Measurements from ENCODE around the gene WDFY1.

The WDFY1 gene

DNA sequence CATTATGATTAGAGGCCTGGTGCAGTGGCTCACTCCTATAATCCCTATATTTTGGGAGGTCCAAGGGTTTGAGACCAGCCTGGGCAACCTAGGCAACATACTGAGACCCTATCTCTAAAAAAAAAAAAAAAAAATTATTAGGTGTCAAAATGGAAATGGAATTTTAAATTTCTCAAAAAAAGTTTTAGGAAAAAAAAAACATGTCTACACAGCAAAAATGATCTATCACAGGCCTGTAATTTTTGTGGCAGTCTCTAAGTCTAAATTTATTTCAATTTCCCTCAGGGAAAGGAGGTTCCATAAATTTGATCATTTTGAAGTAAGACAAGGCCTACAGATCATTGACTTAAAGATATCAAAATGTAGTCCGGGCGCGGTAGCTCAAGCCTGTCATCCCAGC, 28.5 kb upstream of the WDFY1 start:
- no peak for DNase-seq (ENCODE audit: low read depth)
- TF ChIP-seq, protein P1, sequence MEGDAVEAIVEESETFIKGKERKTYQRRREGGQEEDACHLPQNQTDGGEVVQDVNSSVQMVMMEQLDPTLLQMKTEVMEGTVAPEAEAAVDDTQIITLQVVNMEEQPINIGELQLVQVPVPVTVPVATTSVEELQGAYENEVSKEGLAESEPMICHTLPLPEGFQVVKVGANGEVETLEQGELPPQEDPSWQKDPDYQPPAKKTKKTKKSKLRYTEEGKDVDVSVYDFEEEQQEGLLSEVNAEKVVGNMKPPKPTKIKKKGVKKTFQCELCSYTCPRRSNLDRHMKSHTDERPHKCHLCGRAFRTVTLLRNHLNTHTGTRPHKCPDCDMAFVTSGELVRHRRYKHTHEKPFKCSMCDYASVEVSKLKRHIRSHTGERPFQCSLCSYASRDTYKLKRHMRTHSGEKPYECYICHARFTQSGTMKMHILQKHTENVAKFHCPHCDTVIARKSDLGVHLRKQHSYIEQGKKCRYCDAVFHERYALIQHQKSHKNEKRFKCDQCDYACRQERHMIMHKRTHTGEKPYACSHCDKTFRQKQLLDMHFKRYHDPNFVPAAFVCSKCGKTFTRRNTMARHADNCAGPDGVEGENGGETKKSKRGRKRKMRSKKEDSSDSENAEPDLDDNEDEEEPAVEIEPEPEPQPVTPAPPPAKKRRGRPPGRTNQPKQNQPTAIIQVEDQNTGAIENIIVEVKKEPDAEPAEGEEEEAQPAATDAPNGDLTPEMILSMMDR (IDR thresholded peaks at IDR 0.05; ENCODE audit: control insufficient read depth, insufficient read depth, low read depth, low read length, missing control alignments): no peak
- H3K4me3 ChIP-seq (ENCODE audit: control insufficient read depth, low read depth, low read length): no peak overlapping the region

DNA sequence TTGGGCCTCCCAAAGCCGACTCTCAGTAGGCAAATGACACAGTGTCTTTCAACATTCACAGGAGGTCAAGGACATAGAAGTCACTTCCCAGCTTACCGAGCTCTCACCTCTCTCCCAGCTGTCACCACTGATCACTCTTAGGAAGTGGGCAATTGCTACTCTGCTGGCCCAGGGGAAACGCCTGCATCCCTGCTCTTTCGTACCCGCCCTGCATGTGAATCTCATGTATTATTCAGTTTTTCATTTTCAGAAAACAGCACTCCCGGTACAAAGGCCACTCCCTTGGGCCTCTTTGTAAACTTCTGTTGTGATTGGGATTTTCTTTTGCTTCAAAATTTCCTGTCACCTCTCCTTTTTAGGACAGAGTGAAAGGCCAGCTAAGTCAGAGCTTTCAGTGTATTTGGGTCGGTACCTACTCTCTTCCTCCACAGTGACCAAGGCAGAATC, 27.5 kb upstream of the WDFY1 start:
- no peak for DNase-seq (ENCODE audit: low read depth)
- no peak overlapping the region for H3K4me3 ChIP-seq (ENCODE audit: control insufficient read depth, low read depth, low read length)
- TF ChIP-seq, protein P1 (IDR thresholded peaks at IDR 0.05; ENCODE audit: control insufficient read depth, insufficient read depth, low read depth, low read length, missing control alignments): no peak

DNA sequence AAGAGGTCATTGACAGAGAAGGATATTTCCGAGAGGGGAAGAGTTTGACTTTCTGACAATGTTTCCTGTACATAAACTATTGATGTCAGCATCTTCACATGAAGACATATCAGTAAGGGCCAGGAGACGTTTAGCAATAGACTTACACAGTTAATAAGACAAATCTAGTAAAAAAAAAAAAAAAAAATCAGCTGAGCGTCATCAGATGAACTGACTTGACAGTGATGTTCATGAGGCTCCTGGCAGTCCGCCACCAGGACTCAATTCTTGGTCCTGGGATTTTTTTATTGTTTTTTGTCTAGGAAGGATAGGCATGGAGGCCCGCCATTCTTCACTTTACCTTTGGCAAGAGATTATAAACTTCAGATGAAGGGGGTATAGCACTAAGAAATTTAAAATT, 26.6 kb upstream of the WDFY1 start:
- DNase-seq (ENCODE audit: low read depth): no peak
- TF ChIP-seq, protein P1 (IDR thresholded peaks at IDR 0.05; ENCODE audit: control insufficient read depth, insufficient read depth, low read depth, low read length, missing control alignments): no peak
- H3K4me3 ChIP-seq (ENCODE audit: control insufficient read depth, low read depth, low read length): no peak overlapping the region

DNA sequence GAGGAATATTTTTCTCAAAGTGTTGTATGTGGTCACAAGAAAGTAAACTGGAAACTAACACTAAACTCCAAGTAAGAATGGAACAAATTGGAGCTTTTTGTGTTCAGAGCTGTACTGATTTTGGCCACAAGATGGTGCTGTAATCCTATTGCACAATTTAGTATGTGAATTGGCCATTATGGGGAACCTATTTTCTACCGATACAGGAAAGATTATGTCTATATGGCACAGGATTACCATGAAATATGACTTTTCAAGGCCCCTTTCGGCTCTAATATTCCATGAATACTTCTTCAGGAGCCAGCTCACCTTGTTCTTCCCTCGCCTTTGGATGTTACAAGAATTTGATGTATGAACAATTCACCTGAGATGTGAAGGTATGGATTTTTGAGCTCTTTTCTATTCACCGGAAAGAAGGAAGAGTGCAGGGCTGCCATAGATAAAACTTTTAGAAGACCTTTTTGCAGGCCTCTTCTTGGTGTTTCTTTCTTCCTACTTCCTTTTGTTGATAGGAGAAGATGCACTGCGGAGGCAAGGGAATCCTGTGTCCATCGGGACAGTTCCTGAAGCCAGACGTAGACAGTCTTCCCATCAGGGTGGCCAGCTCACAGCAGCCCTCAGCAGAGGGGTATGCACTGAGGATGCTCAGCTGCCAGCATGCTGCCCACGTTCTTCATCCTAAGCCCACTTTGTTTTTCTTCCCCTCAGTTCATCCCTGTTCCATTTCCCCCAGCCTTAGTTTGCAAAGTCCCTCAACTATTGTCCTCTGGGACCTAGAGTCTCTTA, 25.4 kb upstream of the WDFY1 start:
- TF ChIP-seq, protein P1 (IDR thresholded peaks at IDR 0.05; ENCODE audit: control insufficient read depth, insufficient read depth, low read depth, low read length, missing control alignments): peak; percentile 77
- H3K4me3 ChIP-seq (ENCODE audit: control insufficient read depth, low read depth, low read length): no peak overlapping the region
- no peak for DNase-seq (ENCODE audit: low read depth)

DNA sequence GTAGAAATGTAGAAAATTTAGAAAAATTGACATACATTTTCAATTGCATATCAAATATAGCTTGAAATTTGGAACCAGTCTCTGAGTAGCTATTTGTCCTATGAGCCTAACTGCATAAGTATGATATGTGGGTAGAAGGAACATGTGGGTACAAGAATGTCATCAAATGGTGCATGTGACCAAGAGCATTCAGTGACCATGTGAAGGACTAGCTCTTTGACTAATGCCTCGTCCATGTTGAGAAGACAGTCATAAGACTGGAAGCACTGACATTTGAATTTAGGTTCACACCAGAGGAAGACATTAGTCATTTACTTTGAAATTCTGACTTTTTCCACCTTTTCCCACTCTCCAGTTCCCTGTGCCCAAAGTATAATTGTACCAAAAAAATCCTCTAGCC, 24.7 kb upstream of the WDFY1 start:
- TF ChIP-seq, protein P1 (IDR thresholded peaks at IDR 0.05; ENCODE audit: control insufficient read depth, insufficient read depth, low read depth, low read length, missing control alignments): no peak
- no peak overlapping the region for H3K4me3 ChIP-seq (ENCODE audit: control insufficient read depth, low read depth, low read length)

GRCh38 chr2:223969315-223969714, 24.2 kb upstream of the WDFY1 start:
- TF ChIP-seq, protein P1 (IDR thresholded peaks at IDR 0.05; ENCODE audit: control insufficient read depth, insufficient read depth, low read depth, low read length, missing control alignments): no peak
- no peak for DNase-seq (ENCODE audit: low read depth)
- H3K4me3 ChIP-seq (ENCODE audit: control insufficient read depth, low read depth, low read length): no peak overlapping the region

More for the DNA sequence above, 24.7 kb upstream of the WDFY1 start:
- DNase-seq (ENCODE audit: low read depth): no peak
